ENCODE results near the gene HSFX1.
"Not testable (repeated sequence)": the region's sequence is repeated elsewhere in the genome, so short reads cannot be mapped to it uniquely, and the experiment has no call there.

Gene HSFX1, protein sequence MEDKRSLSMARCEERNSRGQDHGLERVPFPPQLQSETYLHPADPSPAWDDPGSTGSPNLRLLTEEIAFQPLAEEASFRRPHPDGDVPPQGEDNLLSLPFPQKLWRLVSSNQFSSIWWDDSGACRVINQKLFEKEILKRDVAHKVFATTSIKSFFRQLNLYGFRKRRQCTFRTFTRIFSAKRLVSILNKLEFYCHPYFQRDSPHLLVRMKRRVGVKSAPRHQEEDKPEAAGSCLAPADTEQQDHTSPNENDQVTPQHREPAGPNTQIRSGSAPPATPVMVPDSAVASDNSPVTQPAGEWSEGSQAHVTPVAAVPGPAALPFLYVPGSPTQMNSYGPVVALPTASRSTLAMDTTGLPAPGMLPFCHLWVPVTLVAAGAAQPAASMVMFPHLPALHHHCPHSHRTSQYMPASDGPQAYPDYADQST

DNA sequence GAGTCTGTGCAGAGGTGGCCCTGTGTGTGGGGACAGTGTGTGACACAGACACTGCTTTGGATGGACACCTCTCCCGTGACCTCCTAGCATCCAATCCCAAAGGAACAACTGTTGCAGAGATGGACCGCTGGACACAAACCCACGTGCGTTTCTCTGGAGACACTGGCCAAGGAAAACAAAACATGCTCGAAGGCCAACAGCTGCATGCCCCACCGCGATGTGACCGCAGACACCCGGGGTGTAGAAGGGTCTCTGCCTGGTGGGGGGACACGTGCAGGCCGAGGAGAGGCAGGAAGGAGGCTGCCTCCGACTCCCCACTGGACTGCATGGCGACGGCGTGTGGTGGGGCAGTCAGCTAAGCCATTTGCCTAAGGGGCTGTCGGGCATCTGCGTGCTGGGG, at the start of gene HSFX1:
HSFX1 (plus strand) TSS at position 301 of the 400 bp plus-strand sequence. CDS start 614 bp downstream, outside the sequence.
- not testable (repeated sequence) for DNase-seq

DNA sequence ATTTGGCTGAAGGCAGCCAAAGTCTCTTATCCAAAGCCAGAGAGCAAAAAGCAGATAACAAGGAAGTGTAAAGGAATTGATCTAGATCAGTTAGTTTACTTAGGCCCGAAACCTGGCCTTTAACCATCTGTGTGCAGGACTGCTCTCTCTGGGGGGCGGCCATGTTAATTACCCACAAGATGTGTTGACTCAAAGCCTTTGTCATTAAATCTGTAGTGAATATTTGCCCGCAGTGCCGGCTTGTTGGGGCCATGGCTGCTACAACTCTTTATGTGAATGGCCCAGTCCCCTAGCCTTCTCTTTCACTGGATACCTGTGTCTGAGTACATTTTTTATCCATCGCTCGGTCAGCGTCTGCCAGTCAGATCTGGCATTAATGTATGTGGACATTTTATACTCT, 46.6 kb upstream of the HSFX1 start:
- not testable (repeated sequence) for DNase-seq

DNA sequence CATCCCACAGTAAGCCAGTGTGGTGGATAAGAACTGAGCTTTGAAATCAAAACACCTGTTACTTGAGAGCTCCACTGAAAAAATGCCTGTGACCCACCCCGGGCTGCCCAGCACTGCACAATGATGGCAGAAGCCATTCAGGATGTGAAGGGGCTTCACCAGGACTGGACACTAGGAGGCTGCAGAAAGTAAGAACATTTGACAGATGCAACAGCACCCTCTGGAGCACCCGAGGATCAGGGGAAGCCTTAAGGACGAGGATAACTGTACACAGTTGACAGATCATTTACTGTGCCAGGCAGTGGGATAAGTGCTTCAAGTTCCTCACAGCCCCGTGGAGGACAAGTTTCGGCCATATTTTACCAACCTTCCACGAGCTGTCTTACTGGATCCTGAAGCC, 31.6 kb upstream of the HSFX1 start:
- not testable (repeated sequence) for DNase-seq

DNA sequence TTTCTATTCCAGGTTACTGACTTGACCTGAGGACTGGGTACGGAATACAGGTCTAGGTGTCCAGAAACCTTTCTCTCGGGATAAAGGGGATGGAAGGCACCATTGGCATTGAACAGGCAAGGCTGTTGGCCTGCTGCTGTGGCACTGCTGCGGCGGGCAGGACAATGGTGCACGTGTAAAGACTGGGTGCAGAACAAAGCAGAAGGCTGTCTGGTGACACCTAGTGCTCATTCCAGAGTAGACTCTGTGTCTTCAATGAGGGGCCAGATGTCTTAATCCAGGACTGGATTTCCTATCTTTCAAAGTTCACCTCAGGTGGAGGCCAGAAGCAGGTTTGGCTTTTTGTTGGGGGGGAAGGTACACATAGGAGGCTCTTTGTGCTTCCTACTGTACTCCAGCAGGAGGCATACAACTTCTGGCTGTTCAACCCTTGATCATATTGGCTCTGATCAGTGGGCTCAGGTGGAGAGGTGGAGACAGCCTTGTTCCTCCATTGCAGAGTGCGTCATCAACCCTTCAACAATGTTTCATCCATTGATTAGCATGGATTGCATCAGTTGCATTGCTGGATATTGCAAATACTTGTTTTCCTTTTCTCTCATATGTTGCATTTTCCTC, 27.4 kb upstream of the HSFX1 start:
- DNase-seq = not testable (repeated sequence)

DNA sequence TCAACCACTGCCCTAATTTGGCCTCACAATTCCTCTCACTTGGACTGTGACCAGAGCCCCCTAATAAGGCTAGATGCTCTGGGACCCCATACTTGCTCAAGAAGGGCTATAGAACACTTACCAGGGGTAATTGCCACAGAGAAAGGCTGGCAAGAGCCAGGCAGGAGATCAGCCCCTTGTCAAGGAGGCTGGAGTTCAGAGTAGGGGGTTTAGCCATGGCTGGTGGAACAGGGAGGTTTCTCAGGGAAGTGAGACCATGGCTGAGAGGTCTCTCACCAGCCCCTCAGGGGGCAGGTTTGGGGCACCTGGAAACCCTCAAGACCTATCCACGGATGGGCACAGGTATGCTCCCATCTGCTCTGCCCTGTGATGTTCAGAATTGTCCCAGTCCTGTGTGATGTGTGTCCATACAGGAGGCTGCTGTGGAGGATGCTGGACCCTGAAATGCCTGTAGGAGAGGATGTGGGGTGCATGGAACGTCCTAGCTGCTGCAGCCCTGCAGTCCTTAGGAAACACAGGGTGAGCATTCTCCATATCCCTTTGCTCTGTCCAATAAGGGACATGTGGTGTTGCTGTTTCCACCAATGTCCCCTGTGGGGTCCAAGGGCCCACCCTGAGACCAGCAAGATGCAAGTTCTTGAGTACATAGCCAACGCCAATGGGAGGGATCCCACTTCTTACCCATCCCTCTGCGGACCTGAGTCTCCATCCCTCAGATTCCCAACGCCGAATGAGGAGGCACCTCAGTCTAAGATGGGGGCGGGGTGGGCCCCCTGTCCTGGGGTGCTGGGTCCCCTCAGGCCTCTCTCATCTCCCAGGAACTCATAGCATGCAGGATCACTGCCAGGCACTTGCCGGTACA, 16.4 kb upstream of the HSFX1 start:
- DNase-seq = no peak

DNA sequence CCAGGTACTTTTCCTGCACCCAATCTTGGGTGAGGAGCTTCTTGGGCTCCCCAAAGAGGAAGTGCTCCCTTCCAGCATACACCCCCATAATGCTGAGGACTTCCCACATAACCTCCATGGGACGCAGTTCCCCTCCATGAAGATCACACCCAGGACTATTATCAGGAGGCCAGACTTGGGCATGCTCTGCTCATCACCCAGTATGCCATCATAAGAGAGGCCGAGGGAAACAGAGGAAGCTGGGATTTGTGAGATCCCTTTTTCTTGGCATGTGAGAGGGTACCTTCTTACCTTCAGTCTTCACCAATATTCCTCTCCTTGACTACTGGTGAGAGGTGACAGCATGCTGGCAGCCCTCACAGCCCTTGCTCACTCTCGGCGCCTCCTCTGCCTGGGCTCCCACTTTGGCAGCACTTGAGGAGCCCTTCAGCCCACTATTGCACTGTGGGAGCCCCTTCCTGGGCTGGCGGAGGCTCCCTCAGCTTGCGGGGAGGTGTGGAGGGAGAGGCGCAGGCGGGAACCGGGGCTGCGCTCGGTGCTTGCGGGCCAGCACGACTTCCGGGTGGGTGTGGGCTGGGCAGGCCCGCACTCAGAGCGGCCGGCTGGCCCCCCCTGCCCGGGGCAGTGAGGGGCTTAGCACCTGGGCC, 15.7 kb upstream of the HSFX1 start:
- DNase-seq = no peak

DNA sequence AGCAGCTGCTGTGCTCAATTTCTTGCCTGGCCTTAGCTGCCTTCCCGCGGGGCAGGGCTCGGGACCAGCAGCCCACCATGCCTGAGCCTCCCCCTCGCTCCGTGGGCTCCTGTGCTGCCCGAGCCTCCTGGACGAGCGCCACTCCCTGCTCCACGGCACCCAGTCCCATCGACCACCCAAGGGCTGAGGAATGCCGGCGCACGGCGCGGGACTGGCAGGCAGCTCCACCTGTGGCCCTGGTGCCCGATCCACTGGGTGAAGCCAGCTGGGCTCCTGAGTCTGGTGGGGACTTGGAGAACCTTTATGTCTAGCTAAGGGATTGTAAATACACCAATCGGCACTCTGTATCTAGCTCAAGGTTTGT, 15.2 kb upstream of the HSFX1 start:
- not testable (repeated sequence) for DNase-seq

DNA sequence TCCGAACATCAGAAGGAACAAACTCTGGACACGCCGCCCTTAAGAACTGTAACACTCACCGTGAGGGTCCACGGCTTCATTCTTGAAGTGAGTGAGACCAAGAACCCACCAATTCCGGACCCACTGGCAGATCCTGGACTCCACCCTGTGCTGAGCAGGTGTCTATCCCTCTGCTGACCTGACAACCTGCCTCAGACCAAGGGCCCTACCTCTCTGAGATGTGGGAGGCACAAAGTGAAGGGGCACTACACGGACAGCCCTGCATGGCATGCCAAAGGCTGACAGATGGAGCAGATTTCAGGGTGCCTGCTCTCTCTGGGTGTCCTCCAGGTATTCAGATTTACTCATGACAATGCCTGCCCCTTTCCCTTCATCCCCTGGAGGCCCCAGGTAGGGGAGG, 14.0 kb upstream of the HSFX1 start:
- no peak for DNase-seq

DNA sequence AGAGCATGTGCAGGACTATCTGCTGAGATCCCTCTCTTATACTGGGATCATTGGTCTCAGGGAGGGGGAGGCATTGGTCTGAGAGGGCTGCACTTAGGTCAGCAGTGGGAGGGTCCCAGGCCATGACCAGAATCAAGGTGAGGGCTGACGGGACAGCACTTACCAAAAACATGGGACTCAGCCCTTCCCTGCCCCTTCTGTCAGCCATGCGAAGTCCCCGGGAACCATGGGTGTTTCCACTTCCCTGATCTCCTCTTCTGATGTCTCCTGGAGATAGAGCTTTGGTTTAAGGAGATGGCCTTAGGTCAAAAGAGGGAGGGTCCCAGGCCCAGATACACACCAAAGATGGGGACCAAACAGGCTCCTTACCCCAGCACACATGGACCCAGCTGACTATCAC, 12.9 kb upstream of the HSFX1 start:
- no peak for DNase-seq

DNA sequence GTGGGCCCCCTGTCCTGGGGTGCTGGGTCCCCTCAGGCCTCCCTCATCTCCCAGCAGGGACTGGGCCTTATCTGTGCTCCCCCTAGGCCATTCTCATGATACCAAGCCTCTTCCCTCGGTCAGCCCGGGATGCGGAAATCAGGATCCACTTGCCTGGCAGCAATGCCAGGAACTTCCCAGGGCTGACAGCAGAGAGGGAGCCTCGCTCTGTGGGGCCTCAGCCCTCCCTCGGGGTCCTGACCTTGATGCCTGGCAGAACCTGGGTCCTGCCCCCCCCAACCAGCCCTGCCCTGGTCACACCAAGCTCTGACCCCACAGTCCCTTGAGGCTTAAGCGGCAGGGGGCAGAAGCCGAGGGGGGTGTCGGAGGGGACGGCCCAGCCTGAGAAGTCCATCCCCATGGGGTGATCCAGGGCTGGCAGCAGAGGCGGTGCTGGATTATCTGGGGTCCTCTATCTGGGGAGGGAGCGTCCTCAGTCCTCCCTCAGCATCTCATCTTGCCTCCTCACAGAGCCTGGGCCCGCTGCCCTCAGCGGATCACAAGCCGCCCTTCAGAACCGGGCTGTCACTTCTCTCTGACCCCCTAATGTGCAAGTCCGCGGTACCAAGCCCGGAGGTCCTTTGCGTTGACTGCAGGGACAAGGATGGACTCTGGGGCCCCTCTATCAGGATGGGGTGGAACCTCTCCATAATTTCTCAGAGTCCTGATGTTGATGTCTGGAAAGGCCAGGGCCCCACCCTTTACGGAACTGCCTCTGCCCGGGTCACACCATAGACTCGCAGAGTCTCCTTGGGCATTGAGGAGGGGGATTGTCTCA, 11.8 kb upstream of the HSFX1 start:
- not testable (repeated sequence) for DNase-seq

DNA sequence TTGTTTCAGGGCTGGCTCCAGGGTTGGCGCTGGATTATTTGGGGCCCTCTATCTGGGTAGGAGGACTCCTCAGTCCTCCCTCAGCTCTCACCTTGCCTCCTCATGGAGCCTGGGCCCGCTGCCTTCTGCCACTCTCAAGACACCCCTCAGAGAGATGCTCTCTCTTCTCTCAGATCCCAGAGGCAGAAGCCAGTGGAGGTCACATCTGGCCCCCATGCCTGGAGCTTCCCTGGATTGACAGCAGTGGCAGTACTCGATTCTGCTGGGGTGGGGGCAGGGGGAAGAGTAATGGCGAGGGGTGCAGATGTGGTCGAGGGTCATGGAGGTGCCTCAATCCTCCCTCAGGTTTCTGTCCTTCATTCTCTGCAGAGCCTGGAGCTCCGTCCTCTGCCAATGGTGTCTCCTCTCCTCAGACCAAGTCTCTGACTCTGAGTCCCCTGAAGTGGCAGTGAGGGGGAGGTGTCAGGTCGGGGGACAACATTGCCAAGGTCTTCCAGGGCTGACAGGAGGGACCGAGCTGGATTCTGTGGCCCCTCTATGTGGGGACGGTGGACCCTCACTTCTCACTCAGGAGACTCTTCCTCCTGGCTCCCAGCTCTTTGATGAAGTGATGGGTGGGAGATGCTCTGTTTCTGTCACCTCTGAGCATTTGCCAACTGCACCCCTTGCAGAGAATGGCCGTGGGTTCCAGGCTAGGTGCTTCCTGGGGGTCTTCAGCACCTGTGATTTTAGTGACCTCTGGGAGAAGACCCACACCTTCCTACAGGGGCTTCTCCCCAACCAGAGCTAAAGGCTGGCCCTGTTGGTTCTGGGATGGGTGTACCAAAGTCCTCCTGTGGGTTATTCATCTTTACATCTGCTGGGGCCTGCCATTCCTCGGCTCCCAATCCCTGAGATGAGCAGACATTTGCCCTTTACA, 10.9 kb upstream of the HSFX1 start:
- no peak for DNase-seq

DNA sequence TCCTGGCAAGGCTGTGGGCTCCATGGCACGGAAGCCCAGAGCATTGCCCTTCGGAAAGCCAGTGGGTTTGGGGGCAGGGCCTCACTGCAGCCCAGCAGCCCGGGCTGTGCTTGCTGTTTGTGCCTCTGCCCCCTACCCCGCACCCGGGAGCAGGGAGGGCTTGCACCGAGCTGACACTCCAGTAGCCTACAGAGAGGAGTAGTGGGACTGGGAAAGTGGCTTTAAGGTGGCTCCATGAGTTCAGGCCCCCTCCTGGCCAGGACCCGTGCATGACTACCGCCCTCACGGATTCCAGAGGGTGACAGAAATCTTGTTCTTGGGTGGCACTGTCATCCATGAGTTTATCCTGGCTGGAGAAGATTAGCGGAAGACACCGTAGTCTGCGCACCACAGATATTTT, 3.5 kb upstream of the HSFX1 start:
- not testable (repeated sequence) for DNase-seq

DNA sequence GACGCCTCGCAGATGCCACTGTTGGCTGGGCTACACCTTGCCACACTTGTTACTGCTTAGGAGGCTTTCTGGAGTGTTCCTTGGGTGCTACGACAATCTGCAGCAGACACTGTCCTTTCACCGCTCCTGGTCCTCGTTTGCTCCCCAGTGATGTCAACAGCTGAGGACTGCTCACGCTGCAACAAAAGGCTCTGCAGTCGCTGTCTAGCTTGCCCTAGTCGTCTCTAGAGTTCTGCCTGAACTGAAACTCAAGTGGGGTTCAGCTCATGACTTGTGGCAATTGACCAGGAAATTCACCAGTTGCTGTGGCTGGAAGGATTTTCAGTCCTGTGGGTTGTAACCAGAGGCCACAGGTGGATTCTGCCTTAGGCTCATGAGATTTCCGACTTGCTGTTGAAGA, 842 bp upstream of the HSFX1 start:
- not testable (repeated sequence) for DNase-seq

DNA sequence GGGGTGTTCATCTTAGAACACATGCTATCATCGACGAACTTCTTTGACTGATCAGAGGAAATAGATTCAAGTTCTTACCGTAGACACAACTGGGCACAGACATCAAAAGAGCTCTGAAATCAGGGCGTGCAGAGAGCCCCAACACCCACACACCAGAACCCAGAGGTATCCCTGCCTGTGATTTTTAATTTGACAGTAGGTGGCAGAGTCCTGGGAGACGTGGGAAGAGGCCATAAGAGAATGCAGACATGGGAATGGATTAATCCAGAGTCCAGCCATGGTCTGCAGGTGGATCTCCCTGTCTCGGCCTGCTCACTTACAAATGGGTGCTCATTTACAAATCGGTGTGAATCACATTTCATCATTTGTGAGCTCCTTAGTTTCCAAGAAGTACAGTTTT, 4.1 kb downstream of the HSFX1 start:
- not testable (repeated sequence) for DNase-seq

DNA sequence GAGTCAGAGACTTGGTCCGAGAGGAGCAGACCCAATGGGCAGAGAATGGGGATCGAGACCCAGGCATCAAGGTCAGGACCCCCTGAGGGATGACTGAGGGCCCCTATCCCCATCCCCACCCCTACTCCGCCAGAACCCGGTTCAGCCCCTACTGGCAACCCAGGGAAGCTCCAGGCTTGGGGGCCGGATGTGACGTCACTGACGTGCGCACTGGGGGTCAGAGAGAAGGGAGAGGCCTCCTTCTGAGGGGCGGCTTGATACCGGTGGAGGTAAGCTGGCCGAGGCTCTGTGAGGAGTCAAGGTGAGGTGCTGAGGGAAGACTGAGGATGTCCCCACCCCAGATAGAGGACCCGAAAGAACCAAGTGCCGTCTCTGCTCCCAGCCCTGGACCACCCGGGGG, 7.9 kb downstream of the HSFX1 start, which contains the start of gene MAGEA9:
MAGEA9 (plus strand) TSS at position 204 of the 400 bp plus-strand sequence. CDS start 4,281 bp downstream, outside the sequence.
- not testable (repeated sequence) for DNase-seq

DNA sequence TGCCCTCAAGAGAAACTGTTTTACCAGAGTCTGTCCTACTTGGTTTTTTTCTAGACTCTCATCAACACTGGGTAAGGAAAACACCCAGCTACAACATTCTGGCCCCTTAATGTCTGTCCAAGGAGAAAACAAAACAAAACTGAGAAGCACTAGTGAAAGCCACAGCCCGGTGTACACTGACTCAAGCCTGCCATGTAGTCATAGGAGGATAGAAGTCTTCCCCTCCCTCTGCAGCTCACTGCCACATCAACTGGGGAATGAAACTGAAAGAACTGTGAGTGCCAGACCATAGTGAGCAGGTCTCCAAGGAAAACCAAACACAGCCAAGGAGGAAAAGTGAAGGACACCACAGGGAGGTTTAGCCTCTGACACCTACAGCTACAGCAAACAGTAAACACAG, 21.7 kb downstream of the HSFX1 start:
- DNase-seq = not testable (repeated sequence)

DNA sequence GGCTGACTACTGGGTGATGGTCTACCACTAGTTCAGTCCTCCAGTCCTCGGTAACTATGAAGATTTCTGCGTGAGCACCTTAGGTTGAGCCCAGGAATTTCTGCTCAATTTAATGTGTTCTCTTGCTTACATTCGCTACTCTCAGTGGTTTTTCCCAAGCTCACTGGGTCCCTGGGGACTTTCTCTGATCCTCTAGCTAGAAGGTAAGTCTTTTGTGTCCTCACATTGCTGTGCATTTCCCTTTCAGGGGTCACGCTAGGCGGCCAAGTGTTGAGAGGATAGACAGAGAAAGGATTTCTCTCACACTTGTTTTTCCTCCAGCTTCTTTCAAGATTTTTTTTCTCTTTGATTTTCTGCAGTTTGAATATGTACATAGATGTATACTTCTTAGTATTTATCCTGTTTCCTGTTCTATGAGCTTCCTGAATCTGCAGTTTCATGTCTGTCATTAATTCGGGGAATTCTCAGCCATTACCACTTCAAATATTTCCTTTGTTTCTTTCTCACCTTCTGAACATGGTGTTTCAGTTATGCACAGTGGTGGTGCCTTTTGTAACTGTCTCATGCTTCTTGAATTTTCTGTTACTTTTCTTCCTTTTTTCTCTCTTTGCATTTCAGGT, 25.3 kb downstream of the HSFX1 start:
- DNase-seq = no peak

DNA sequence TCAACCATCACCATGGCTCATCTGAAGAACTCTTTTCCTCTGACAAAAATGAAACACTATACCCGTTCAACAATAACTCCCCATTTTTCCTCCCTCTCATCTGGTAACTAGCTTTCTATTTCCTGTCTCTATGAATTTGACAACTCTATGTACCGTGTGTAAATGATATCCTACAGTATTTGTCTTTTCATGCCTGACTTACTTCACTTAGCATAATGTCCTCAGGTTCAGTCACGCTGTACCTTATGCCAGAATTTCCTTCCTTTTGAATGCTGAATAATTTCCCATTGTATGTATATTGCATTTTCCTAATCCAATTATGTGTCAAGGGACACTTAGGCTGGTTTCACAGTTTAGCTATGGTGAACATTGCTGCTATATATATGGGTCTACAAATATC, 26.1 kb downstream of the HSFX1 start:
- DNase-seq = no peak

DNA sequence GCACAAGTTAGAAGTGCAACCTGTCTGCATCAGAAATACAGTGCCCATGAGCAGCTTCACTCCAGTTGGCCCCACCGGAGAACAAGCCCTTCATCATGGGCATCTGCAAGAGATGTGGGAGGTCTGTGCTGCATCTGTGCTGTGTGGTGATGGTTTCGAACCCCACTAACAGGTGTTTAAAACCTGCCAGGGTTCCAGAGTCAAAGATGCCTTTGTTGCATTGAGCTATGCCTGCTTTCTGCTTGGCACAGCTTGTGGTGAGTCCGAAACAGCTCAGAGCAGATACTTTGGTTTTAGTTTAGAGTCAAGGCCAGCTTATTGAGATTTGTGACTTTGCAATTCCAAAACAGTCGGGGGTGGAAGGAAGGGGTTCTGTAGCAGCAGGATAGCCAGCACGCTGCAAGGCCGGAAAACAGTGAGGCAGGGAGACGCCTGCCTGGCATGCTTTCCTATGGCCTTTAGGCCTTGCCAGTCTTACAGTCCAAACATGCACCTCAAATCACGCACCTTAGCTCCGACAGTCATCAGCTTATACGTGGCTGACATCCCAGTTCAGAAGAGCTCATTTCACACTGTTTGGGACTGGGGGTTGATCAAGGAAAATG, 29.7 kb downstream of the HSFX1 start:
- DNase-seq = no peak
